Kidney (tissue), 14 donors: ENCODE data around the gene MAD1L1. TPM values are rescaled to one million over a fixed set of nuclear protein-coding genes. Genes with fewer than 3 reads are reported as not detected.

ENCODE experiments used
- DNase-seq, 5 donors: peaks; one replicate each; pipeline ENCODE4 v3.0.0-alpha.2; 2013 to 2020
- FAIRE-seq: peaks from 2 replicates; lab custom pipeline; 2012; peaks lifted over from hg19 to GRCh38; lab: Jason Lieb, UNC
- H3K27ac ChIP-seq, 2 donors: one replicate each; pipeline ENCODE4 v1.7.0; 2013; ENCODE audit warnings: low read depth in 2 of 2, low read length in 2 of 2, inconsistent platforms in 1 of 2
- H3K27me3 ChIP-seq: one replicate; pipeline ENCODE4 v1.7.1; 2013; ENCODE audit warnings: low read length, inconsistent platforms; ENCODE audit not compliant: control insufficient read depth, insufficient read depth
- H3K36me3 ChIP-seq, 3 donors: one replicate each; pipeline versions ENCODE4 v1.7.0 to v1.7.1; 2013; ENCODE audit warnings: low read length in 3 of 3, control low read depth in 1 of 3, inconsistent platforms in 1 of 3; ENCODE audit not compliant: insufficient read depth in 3 of 3, control insufficient read depth in 2 of 3
- H3K4me1 ChIP-seq, 3 donors: one replicate each; pipeline versions ENCODE4 v1.7.0 to v1.7.1; 2013; ENCODE audit warnings: low read length in 3 of 3, inconsistent platforms in 1 of 3, low read depth in 1 of 3; ENCODE audit not compliant: control insufficient read depth in 2 of 3, insufficient read depth in 2 of 3
- H3K4me3 ChIP-seq, 3 donors: one replicate each; pipeline versions ENCODE4 v1.7.0 to v1.8.1; 2013; ENCODE audit warnings: low read length in 3 of 3, control low read depth in 1 of 3, inconsistent platforms in 1 of 3
- H3K9ac ChIP-seq, 3 donors: one replicate each; pipeline versions ENCODE4 v1.7.0 to v1.7.1; 2013; ENCODE audit warnings: low read length in 3 of 3, control low read depth in 1 of 3, inconsistent platforms in 1 of 3
- H3K9me3 ChIP-seq, 3 donors: one replicate each; pipeline versions ENCODE4 v1.7.0 to v1.7.1; 2013; ENCODE audit warnings: low read length in 3 of 3, control low read depth in 1 of 3, inconsistent platforms in 1 of 3; ENCODE audit not compliant: control insufficient read depth in 2 of 3, insufficient read depth in 1 of 3
- intact Hi-C: fragments of 100-400 bp; cut with DNase I; formaldehyde crosslinking; loops from one replicate; pipeline ENCODE4 v1.11.1; 2022
- polyA plus RNA-seq: library from polyadenylated mRNA; stranded (reverse); fragments of 350-450 nt; fragmentation: Illumina TruSeq; extraction: RNeasy Lipid Tissue Mini Kit (QIAGEN cat#74804); gene quantifications from one replicate; pipeline ENCODE4 v1.2.3, GENCODE V29; 2014; ENCODE audit warnings: low read depth, low replicate concordance; ENCODE audit not compliant: insufficient read depth
- total RNA-seq: library from RNA; stranded (reverse); fragmentation: NEBNext Ultra II Directional; extraction: Animal tissue kit (Norgen Biotek cat#: 25700); gene quantifications from one replicate; pipeline ENCODE4 v1.2.1, GENCODE V29; 2021
- TF ChIP-seq, protein P1 (sequence below): IDR thresholded peaks from 3 replicates; pipeline ENCODE4 v1.5.1; 2012; ENCODE audit warnings: mild to moderate bottlenecking, moderate library complexity, borderline replicate concordance; ENCODE audit not compliant: insufficient read depth; ENCODE audit errors: extremely low read depth
- donor health status: control.
- donor health status: control.
- donor health status: control.
- donor health status: control.
- donor health status: control.
- donor health status: DM: yes; HTN: yes; CAD: no.
- donor health status: Normal renal cell carcinoma (clear cell type).

The MAD1L1 gene
- total and polyA plus RNA-seq, 2 donors from 2014 or later, result 33.2 to 45.2 TPM

DNA sequence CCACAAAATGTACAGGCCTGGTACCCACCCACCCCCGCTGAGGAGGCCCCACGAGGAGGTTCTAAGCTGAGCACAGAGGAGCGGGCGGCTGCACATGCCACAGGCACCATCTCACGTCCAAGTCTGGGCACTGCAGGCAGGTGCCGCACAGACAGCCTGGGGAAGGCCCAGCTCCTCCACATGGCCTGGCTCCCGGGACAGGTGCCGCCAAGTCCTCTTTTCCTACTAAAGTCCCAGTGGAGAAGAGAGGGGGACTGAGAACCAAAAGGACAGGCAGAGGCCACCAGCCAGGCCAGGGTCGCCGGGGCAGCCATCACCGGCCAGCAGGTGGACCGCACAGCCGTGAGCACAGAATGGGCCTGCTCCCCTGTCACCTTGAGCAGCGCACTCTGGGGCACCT, 91.1 kb downstream of the MAD1L1 start:
- DNase-seq, result no peak
- TF ChIP-seq, protein P1, sequence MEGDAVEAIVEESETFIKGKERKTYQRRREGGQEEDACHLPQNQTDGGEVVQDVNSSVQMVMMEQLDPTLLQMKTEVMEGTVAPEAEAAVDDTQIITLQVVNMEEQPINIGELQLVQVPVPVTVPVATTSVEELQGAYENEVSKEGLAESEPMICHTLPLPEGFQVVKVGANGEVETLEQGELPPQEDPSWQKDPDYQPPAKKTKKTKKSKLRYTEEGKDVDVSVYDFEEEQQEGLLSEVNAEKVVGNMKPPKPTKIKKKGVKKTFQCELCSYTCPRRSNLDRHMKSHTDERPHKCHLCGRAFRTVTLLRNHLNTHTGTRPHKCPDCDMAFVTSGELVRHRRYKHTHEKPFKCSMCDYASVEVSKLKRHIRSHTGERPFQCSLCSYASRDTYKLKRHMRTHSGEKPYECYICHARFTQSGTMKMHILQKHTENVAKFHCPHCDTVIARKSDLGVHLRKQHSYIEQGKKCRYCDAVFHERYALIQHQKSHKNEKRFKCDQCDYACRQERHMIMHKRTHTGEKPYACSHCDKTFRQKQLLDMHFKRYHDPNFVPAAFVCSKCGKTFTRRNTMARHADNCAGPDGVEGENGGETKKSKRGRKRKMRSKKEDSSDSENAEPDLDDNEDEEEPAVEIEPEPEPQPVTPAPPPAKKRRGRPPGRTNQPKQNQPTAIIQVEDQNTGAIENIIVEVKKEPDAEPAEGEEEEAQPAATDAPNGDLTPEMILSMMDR, result no peak
- no peak overlapping the region for H3K27ac ChIP-seq
- no peak overlapping the region for H3K4me3 ChIP-seq
- H3K9ac ChIP-seq, result no peak overlapping the region
- H3K27me3 ChIP-seq, result no peaks in the 10 kb centered on the region
- H3K9me3 ChIP-seq, result no peaks in the 10 kb centered on the region
- no peaks in the 10 kb centered on the region for H3K4me1 ChIP-seq
- FAIRE-seq, result no peak
- intact Hi-C loops, result no loop called here
- peaks cover 0 to 6% (median 5%) of the 10 kb centered on the region in 3 donors for H3K36me3 ChIP-seq

DNA sequence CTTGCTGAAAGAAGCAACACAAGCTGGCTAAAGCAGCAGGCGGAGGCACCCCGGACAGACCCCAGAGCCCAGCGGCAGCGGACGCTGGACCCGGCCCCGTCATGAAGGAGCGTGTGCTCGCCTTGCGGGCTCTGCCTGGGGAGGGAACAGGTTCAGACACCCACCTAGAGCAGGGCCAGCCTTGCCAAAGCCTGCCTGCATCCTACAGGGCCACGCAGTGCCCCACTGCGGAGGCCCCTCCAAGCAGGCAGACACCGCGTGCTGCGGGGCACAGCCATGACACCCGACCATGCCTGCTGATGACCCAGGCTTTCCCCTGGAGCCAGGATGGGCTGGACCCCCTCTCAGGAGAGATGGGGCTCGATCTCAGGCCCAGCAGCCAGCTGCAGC, 91.7 kb downstream of the MAD1L1 start:
- Histone ChIP-seq H3K4me1 (no peaks in the 10 kb centered on the region), H3K4me3 (no peak overlapping the region), H3K27ac (no peak overlapping the region), H3K9me3 (no peaks in the 10 kb centered on the region), H3K9ac (no peak overlapping the region), H3K27me3 (no peaks in the 10 kb centered on the region), H3K36me3 (peaks cover 0 to 6% (median 5%) of the 10 kb centered on the region in 3 donors)
- TF ChIP-seq, protein P1, result no peak
- intact Hi-C loops, result no loop called here
- no peak for DNase-seq
- FAIRE-seq, result no peak

DNA sequence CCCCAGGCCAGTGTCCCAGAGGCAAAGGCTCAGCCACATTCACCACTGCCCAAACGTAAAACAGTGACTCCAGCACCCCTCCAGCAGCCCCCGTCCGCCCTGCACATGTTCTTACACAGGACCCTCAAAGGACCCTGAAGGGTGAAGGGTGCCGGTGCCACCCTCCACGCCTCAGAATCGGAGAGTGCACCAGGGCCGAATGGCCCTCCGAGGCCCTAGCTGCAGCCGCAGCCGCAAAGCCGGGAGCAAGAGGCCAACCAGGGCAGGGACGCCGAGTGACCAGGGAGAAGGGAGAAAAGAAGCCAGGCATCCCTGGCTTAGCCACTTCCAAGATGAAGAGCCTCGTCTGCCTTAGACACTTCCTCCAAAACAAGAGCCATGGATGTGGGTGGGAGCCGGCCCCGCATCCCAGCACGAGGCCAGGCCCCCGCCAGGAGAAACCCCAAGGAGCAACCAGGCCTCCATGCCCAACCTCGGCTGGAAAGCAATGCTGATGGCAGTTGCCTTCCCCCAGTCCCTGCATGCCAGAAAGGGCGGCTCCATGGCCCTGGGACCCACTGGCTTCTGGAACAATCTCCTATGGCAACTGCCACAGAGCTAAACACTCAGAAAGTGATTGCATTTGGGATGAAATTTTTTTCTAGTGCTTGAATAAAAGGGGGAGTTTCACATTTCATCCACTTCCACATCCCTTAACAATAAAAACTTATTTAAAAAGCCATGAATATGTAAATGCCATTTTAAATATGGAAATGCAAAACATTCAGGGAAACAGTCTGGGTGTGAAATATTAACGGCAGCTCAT, 92.3 kb downstream of the MAD1L1 start:
- H3K9ac ChIP-seq, result no peak overlapping the region
- FAIRE-seq (no peak), DNase-seq (no peak)
- no peaks in the 10 kb centered on the region for H3K27me3 ChIP-seq
- TF ChIP-seq, protein P1, result no peak
- intact Hi-C loops, result no loop called here
- no peaks in the 10 kb centered on the region for H3K9me3 ChIP-seq
- no peak overlapping the region for H3K4me3 ChIP-seq
- no peaks in the 10 kb centered on the region for H3K4me1 ChIP-seq
- peaks cover 0 to 6% (median 3%) of the 10 kb centered on the region in 3 donors for H3K36me3 ChIP-seq
- no peak overlapping the region for H3K27ac ChIP-seq
